Type B pancreatic cell (in vitro differentiated cells): Measurements from ENCODE around the gene GRIK4. TPM values are rescaled to one million over a fixed set of nuclear protein-coding genes. Genes with fewer than 3 reads are reported as not detected.

Experiments used
- DNase-seq: peaks from one replicate; pipeline ENCODE4 v3.0.0; 2021; ENCODE audit warnings: mixed read lengths; ENCODE audit not compliant: unreplicated experiment; ENCODE audit errors: extremely low spot score
- H3K27ac Mint-ChIP-seq: 2 replicates; pipeline ENCODE4 v1.8.0; 2021; ENCODE audit warnings: mild to moderate bottlenecking, mixed read lengths
- H3K27me3 Mint-ChIP-seq: 2 replicates; pipeline ENCODE4 v1.8.0; 2021; ENCODE audit warnings: mixed read lengths
- H3K36me3 Mint-ChIP-seq: 2 replicates; pipeline ENCODE4 v1.8.0; 2021; ENCODE audit warnings: mixed read lengths
- H3K4me1 Mint-ChIP-seq: one replicate; pipeline ENCODE4 v1.8.0; 2021; ENCODE audit warnings: mixed read lengths; ENCODE audit not compliant: unreplicated experiment
- H3K4me3 Mint-ChIP-seq: 2 replicates; pipeline ENCODE4 v1.8.0; 2021; ENCODE audit warnings: mild to moderate bottlenecking, mixed read lengths
- H3K9me3 Mint-ChIP-seq: 2 replicates; pipeline ENCODE4 v1.8.0; 2021; ENCODE audit warnings: mixed read lengths
- total RNA-seq: library from RNA; stranded (reverse); gene quantifications from 2 replicates; pipeline ENCODE4 v1.2.1, GENCODE V29; 2021; ENCODE audit warnings: low replicate concordance
- TF ChIP-seq, protein P1 (sequence below): fragments of 200-600 bp; sonication (generic); conservative IDR thresholded peaks from 2 replicates; pipeline ENCODE4 v1.5.0; 2021; ENCODE audit warnings: antibody characterized with exemption, mild to moderate bottlenecking

GRIK4 gene
- total RNA-seq, 1 donor from 2014 or later, result 0.72 TPM

- H3K9me3 Mint-ChIP-seq, result no peaks in the 10 kb centered on the region
- no peak for DNase-seq
- no peaks in the 10 kb centered on the region for H3K4me1 Mint-ChIP-seq
- TF ChIP-seq, protein P1, sequence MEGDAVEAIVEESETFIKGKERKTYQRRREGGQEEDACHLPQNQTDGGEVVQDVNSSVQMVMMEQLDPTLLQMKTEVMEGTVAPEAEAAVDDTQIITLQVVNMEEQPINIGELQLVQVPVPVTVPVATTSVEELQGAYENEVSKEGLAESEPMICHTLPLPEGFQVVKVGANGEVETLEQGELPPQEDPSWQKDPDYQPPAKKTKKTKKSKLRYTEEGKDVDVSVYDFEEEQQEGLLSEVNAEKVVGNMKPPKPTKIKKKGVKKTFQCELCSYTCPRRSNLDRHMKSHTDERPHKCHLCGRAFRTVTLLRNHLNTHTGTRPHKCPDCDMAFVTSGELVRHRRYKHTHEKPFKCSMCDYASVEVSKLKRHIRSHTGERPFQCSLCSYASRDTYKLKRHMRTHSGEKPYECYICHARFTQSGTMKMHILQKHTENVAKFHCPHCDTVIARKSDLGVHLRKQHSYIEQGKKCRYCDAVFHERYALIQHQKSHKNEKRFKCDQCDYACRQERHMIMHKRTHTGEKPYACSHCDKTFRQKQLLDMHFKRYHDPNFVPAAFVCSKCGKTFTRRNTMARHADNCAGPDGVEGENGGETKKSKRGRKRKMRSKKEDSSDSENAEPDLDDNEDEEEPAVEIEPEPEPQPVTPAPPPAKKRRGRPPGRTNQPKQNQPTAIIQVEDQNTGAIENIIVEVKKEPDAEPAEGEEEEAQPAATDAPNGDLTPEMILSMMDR, result no peak
- H3K27ac Mint-ChIP-seq, result no peak overlapping the region
- H3K36me3 Mint-ChIP-seq, result peaks cover 41% of the 10 kb centered on the region
- H3K27me3 Mint-ChIP-seq, result no peaks in the 10 kb centered on the region
- no peak overlapping the region for H3K4me3 Mint-ChIP-seq
Observed at GRCh38 chr11:120471994-120472393, 39.6 kb upstream of the GRIK4 start.

DNA sequence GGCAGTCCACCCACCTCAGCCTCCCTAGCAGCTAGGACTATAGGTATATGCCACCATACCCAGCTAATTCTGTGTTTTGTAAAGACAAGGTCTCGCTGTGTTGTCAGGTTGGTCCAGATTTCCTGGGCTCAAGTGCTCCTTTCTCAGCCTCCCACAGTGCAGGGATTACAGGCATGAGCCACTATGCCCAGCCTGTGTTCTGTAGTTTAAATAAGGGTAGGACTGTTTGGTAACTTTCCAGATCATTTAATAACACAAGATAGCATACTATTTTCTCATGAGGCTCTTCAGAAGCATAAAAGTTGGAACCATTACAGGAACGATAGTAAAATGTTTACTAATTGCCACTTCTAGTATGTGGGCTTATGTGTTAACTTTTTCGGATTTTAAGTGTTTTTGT is 38.0 kb upstream of the GRIK4 start:
- peaks cover 43% of the 10 kb centered on the region for H3K36me3 Mint-ChIP-seq
- H3K4me3 Mint-ChIP-seq, result no peak overlapping the region
- no peak for DNase-seq
- H3K27ac Mint-ChIP-seq, result no peak overlapping the region
- TF ChIP-seq, protein P1, result no peak
- H3K4me1 Mint-ChIP-seq, result no peaks in the 10 kb centered on the region
- H3K27me3 Mint-ChIP-seq, result no peaks in the 10 kb centered on the region
- no peaks in the 10 kb centered on the region for H3K9me3 Mint-ChIP-seq

GRCh38 chr11:120482149-120482548 is 29.4 kb upstream of the GRIK4 start:
- no peaks in the 10 kb centered on the region for H3K27me3 Mint-ChIP-seq
- no peak overlapping the region for H3K27ac Mint-ChIP-seq
- no peak for DNase-seq
- TF ChIP-seq, protein P1, result no peak
- H3K9me3 Mint-ChIP-seq, result no peaks in the 10 kb centered on the region
- peaks cover 3% of the 10 kb centered on the region for H3K4me1 Mint-ChIP-seq
- H3K4me3 Mint-ChIP-seq, result no peak overlapping the region
- H3K36me3 Mint-ChIP-seq, result peaks cover 44% of the 10 kb centered on the region

- Mint-ChIP-seq H3K27ac (no peak overlapping the region), H3K4me3 (no peak overlapping the region), H3K9me3 (no peaks in the 10 kb centered on the region), H3K4me1 (peaks cover 10% of the 10 kb centered on the region), H3K27me3 (no peaks in the 10 kb centered on the region), H3K36me3 (peaks cover 32% of the 10 kb centered on the region)
- TF ChIP-seq, protein P1, result no peak
- DNase-seq, result no peak
Observed at GRCh38 chr11:120484722-120485121, 26.8 kb upstream of the GRIK4 start.

DNA sequence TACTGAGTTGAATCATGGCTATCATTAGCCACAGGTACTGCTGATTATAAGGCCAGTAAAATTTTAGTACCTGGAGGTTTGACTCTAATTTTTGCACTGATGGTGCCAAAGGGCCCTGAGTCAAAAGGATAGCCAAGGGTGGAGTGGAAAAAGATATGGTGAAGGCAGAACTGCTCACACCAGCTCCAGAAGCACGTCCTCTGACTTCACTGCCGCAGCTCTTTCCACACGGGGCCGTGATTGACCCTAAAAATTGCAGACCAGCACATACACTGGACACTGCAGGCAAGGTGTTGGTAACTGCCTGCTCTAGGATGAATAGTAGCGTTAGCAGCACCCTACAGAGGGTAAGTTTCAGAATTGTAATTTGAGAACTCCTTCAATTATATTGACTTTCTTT is 25.4 kb upstream of the GRIK4 start:
- Mint-ChIP-seq H3K4me1 (peaks cover 10% of the 10 kb centered on the region), H3K27ac (no peak overlapping the region), H3K27me3 (no peaks in the 10 kb centered on the region), H3K36me3 (peaks cover 25% of the 10 kb centered on the region), H3K4me3 (no peak overlapping the region), H3K9me3 (no peaks in the 10 kb centered on the region)
- DNase-seq, result no peak
- TF ChIP-seq, protein P1, result no peak

- Mint-ChIP-seq H3K27ac (no peak overlapping the region), H3K27me3 (no peaks in the 10 kb centered on the region), H3K9me3 (no peaks in the 10 kb centered on the region), H3K4me1 (peaks cover 10% of the 10 kb centered on the region), H3K36me3 (peaks cover 10% of the 10 kb centered on the region), H3K4me3 (no peak overlapping the region)
- TF ChIP-seq, protein P1, result no peak
- DNase-seq, result no peak
Observed at GRCh38 chr11:120489799-120490198, 21.7 kb upstream of the GRIK4 start.
